Thoracic aorta (tissue), 2 donors: ENCODE results near the gene TEKTIP1. TPM values are rescaled to one million over a fixed set of nuclear protein-coding genes. Genes with fewer than 3 reads are reported as not detected.

Experiments
- ATAC-seq: fragments of 150-250 bp; one replicate; pipeline ENCODE4 v1.8.0; 2017; ENCODE audit warnings: low read depth; ENCODE audit not compliant: insufficient number of reproducible peaks, low FRiP score
- DNase-seq: peaks from one replicate; pipeline ENCODE4 v3.0.0-alpha.2; 2020; ENCODE audit warnings: low spot score
- H3K27ac ChIP-seq, 2 donors: fragments of 200-600 bp; sonication (generic); 1 replicate in 1 of 2; 2 replicates in 1 of 2; pipeline ENCODE4 v1.5.1; 2016; ENCODE audit warnings: mild to moderate bottlenecking in 2 of 2, moderate library complexity in 2 of 2
- H3K27me3 ChIP-seq: fragments of 200-600 bp; sonication (generic); replicated peaks from 2 replicates; pipeline ENCODE4 v1.6.0; 2016; ENCODE audit warnings: mild to moderate bottlenecking; ENCODE audit not compliant: insufficient read depth
- H3K36me3 ChIP-seq: fragments of 200-600 bp; sonication (generic); one replicate; pipeline ENCODE4 v1.5.1; 2016
- H3K4me1 ChIP-seq, 2 donors: fragments of 200-600 bp; sonication (generic); 1 replicate in 1 of 2; 2 replicates in 1 of 2; pipeline versions ENCODE4 v1.5.1 to v1.6.0; 2016; ENCODE audit warnings: low read depth in 2 of 2, mild to moderate bottlenecking in 1 of 2; ENCODE audit not compliant: control insufficient read depth in 1 of 2
- H3K4me3 ChIP-seq: fragments of 200-600 bp; sonication (generic); 2 replicates; pipeline ENCODE4 v1.5.1; 2016; ENCODE audit warnings: mild to moderate bottlenecking
- H3K9me3 ChIP-seq: fragments of 200-600 bp; sonication (generic); 2 replicates; pipeline ENCODE4 v1.5.1; 2016
- total RNA-seq, 2 donors: library from RNA; depleted of rRNA; stranded (reverse); fragments of >200 nt; gene quantifications; one replicate each; pipeline versions ENCODE4 v1.1.0 to v1.2.3, GENCODE V29; 2016
- TF ChIP-seq, protein P1 (sequence below): fragments of 200-600 bp; sonication (generic); IDR thresholded peaks from one replicate; pipeline ENCODE4 v1.5.1; 2019; ENCODE audit warnings: antibody characterized with exemption

Gene TEKTIP1
- total RNA-seq, 2 donors from 2014 or later, result not detected

DNA sequence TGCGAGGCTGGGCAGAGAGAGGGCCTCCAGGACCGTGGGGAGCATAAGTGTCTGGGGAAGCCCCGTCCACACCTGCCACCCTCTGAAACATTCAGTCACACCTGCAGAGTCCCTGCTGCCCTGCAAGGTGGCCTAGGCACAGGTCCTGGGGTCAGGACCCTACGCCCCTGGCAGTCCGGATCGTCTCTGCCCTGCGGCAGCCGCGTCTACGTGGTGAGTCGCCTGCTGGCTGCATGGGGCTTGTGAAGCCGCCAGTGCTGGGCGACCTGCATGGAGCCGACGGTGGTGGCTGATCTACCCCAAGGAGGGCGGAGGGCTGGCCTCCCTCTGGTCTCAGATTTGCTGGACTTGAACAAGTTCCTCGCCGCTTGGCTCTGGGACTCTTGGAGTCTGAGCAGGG, 19.8 kb upstream of the TEKTIP1 start:
- Histone ChIP-seq H3K36me3 (peaks cover 21% of the 10 kb centered on the region), H3K27ac (no peak overlapping the region), H3K4me1 (peaks cover 0 to 8% of the 10 kb centered on the region in 2 donors), H3K27me3 (no peaks in the 10 kb centered on the region), H3K9me3 (no peaks in the 10 kb centered on the region), H3K4me3 (no peak overlapping the region)
- TF ChIP-seq, protein P1, sequence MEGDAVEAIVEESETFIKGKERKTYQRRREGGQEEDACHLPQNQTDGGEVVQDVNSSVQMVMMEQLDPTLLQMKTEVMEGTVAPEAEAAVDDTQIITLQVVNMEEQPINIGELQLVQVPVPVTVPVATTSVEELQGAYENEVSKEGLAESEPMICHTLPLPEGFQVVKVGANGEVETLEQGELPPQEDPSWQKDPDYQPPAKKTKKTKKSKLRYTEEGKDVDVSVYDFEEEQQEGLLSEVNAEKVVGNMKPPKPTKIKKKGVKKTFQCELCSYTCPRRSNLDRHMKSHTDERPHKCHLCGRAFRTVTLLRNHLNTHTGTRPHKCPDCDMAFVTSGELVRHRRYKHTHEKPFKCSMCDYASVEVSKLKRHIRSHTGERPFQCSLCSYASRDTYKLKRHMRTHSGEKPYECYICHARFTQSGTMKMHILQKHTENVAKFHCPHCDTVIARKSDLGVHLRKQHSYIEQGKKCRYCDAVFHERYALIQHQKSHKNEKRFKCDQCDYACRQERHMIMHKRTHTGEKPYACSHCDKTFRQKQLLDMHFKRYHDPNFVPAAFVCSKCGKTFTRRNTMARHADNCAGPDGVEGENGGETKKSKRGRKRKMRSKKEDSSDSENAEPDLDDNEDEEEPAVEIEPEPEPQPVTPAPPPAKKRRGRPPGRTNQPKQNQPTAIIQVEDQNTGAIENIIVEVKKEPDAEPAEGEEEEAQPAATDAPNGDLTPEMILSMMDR, result no peak
- DNase-seq (no peak), ATAC-seq (no peak)

DNA sequence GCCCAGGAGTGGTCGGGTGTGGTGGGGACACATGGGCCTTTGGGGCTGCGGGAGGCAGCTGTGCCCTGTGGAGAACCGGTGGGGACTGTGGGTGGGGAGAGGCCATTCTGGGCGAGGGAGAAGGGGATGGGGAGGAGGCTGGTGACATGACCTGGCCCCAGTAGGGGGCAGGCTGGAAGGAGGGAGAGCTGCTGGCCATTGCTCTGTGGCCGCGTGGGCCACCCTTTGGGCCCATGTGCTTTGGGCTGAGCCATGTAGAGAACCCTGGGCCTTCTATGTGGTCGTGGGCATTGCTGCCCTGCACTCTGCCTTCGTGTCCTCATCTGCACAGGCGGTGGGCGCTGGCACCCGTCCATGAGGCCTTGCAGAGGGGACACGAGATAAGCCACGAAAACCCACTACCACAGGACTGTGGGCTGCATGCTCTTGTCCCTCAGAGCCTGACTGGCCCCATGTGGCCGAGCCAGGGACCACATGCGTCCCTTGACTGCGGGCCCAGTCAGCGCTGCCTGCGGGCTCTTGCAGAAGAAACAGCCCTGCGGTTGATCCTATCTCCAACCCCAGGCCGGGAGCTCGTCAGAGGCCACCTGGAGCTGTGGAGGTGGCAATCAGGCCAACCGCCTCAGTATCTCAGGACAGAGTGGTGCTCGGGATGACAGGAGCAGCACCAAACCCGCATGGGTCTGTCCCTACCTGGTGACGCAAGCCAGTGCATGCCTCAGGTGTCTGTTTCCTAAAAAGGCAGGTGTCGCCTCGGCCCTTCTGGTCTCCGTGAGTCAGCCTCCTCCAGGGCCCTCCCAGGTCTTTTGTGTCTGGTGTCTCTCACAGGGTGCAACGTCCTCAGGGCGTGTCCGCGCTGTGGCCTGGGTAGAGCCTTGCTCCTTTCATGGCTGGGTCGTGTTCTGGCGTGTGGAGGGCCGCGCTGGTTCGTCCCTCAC, 18.5 kb upstream of the TEKTIP1 start:
- peaks cover 28% of the 10 kb centered on the region for H3K36me3 ChIP-seq
- H3K4me1 ChIP-seq, result peaks cover 0 to 8% of the 10 kb centered on the region in 2 donors
- no peaks in the 10 kb centered on the region for H3K27me3 ChIP-seq
- TF ChIP-seq, protein P1, result no peak
- ATAC-seq (no peak), DNase-seq (no peak)
- H3K27ac ChIP-seq, result no peak overlapping the region
- no peak overlapping the region for H3K4me3 ChIP-seq
- H3K9me3 ChIP-seq, result no peaks in the 10 kb centered on the region

DNA sequence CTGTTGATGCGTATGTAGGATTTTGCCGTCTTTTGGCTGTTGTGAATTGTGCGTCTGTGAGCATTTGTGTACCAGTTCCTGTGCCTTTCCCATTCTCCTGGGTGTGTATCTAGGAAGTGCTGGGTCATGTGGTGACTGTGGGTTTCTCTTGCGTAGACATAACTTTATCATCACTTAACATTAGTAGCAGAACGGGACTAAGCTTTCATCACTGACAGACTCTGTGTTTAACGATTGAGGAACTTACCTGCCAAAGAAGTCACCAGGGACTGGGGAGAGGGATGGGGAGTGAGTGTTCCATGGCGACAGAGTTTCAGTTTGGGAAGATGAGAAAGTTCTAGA, 17.9 kb upstream of the TEKTIP1 start:
- no peak for ATAC-seq
- TF ChIP-seq, protein P1, result no peak

DNA sequence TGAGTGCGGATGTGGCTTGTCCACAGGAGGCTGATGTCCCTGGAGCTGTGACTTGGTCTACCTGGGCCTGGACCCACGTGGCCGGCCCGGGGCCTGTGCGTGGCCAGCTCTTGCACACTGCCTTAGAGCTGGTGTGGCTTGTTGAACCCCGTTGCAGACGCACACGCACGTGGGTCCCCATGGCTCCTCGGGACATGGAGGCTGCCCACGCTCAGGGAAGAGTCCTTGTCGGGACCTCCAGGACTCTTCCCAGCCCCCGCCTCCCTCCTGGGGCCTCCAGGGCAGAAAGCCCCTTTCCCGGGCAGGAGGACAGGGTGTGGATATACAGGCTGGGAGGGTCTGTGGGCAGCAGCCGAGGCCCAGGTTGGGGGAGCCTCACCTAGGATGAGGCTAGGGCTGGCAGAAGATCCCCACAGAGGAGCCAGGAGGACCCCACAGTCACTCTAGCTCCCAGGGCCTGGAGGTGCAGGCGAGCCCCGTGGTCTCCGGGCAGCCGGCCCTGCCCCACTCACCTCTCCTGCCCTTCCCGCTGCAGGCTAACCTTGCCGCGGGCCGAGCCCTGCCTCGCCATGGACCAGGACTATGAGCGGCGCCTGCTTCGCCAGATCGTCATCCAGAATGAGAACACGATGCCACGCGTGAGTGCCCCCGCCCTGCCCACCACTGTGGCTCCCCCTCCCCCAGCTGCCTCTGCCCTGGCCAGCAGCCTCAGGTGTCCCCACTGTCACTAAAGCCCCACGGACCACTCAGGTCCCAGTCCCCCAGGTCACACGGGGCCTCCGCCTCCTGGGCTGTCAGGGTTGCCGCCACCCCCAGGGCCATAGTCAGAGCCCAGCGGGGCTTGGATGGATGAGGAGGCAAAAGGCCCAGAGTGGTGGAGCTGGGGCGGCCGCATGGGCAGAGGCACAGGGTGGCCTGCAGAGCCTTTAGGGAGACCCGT, 16.3 kb upstream of the TEKTIP1 start:
- H3K4me1 ChIP-seq, result no peaks in the 10 kb centered on the region
- TF ChIP-seq, protein P1, result no peak
- H3K9me3 ChIP-seq, result no peaks in the 10 kb centered on the region
- H3K27ac ChIP-seq, result no peak overlapping the region
- peaks cover 49% of the 10 kb centered on the region for H3K36me3 ChIP-seq
- DNase-seq (no peak), ATAC-seq (no peak)
- no peak overlapping the region for H3K4me3 ChIP-seq
- H3K27me3 ChIP-seq, result no peaks in the 10 kb centered on the region

More for the DNA sequence above, 17.9 kb upstream of the TEKTIP1 start:
- no peak overlapping the region for H3K4me3 ChIP-seq
- no peaks in the 10 kb centered on the region for H3K9me3 ChIP-seq
- peaks cover 34% of the 10 kb centered on the region for H3K36me3 ChIP-seq
- no peaks in the 10 kb centered on the region for H3K27me3 ChIP-seq
- H3K4me1 ChIP-seq, result peaks cover 0 to 8% of the 10 kb centered on the region in 2 donors
- no peak overlapping the region for H3K27ac ChIP-seq
- DNase-seq, result no peak
